Measurements from ENCODE around the gene HSPB1.
"Not testable (repeated sequence)": the region's sequence is repeated elsewhere in the genome, so short reads cannot be mapped to it uniquely, and the experiment has no call there.

Gene HSPB1

GRCh38 chr7:76302347-76303201, at the start of gene HSPB1:
HSPB1 (plus strand) TSS chr7:76302673; CDS start chr7:76302713, 40 bp downstream.
- DNase-seq (ENCODE audit: low read depth): peak; percentile 61

- DNase-seq (ENCODE audit: low read depth): no peak
These were observed 47.7 kb upstream of the HSPB1 start for GRCh38 chr7:76254781-76255180.

- no peak for DNase-seq (ENCODE audit: low read depth)
These were observed 44.5 kb upstream of the HSPB1 start for GRCh38 chr7:76257973-76258372.

- no peak for DNase-seq (ENCODE audit: low read depth)
These were observed 43.1 kb upstream of the HSPB1 start for GRCh38 chr7:76259124-76260093.

GRCh38 chr7:76260171-76260703, 42.2 kb upstream of the HSPB1 start:
- peak; percentile 24 for DNase-seq (ENCODE audit: low read depth)

GRCh38 chr7:76261329-76261728, 41.1 kb upstream of the HSPB1 start:
- DNase-seq (ENCODE audit: low read depth): no peak

- DNase-seq (ENCODE audit: low read depth): no peak
These were observed 40.5 kb upstream of the HSPB1 start for GRCh38 chr7:76261931-76262330.

- no peak for DNase-seq (ENCODE audit: low read depth)
These were observed 39.6 kb upstream of the HSPB1 start for GRCh38 chr7:76262683-76263402.

- no peak for DNase-seq (ENCODE audit: low read depth)
These were observed 37.2 kb upstream of the HSPB1 start for GRCh38 chr7:76265299-76265698.

GRCh38 chr7:76267107-76267893, 35.2 kb upstream of the HSPB1 start:
- no peak for DNase-seq (ENCODE audit: low read depth)

GRCh38 chr7:76267894-76268183, 34.6 kb upstream of the HSPB1 start:
- DNase-seq (ENCODE audit: low read depth): no peak

- DNase-seq (ENCODE audit: low read depth): no peak
These were observed 34.1 kb upstream of the HSPB1 start for GRCh38 chr7:76268376-76268775.

- no peak for DNase-seq (ENCODE audit: low read depth)
These were observed 32.6 kb upstream of the HSPB1 start for GRCh38 chr7:76269895-76270294.

- not testable (repeated sequence) for DNase-seq (ENCODE audit: low read depth)
These were observed 31.1 kb upstream of the HSPB1 start for GRCh38 chr7:76271384-76271783.

- no peak for DNase-seq (ENCODE audit: low read depth)
These were observed 30.3 kb upstream of the HSPB1 start for GRCh38 chr7:76272142-76272541.

- DNase-seq (ENCODE audit: low read depth): no peak
These were observed 29.5 kb upstream of the HSPB1 start for GRCh38 chr7:76272851-76273497.

GRCh38 chr7:76273503-76273902, 29.0 kb upstream of the HSPB1 start:
- no peak for DNase-seq (ENCODE audit: low read depth)

GRCh38 chr7:76278540-76278939, 23.9 kb upstream of the HSPB1 start:
- no peak for DNase-seq (ENCODE audit: low read depth)

- DNase-seq (ENCODE audit: low read depth): no peak
These were observed 22.1 kb upstream of the HSPB1 start for GRCh38 chr7:76280408-76280807.

- no peak for DNase-seq (ENCODE audit: low read depth)
These were observed 21.3 kb upstream of the HSPB1 start for GRCh38 chr7:76281006-76281705.
